GM23248 (cell line): ENCODE data around the gene IL17C.

Experiments used
- EZH2 ChIP-seq: fragments of 200-600 bp; sonication (generic); IDR thresholded peaks from 2 replicates; pipeline ENCODE4 v1.6.1; 2018; ENCODE audit warnings: antibody characterized with exemption, mild to moderate bottlenecking; ENCODE audit not compliant: insufficient read depth, poor library complexity, severe bottlenecking
- EZH2phosphoT487 ChIP-seq: fragments of 200-600 bp; sonication (generic); IDR thresholded peaks from 2 replicates; pipeline ENCODE4 v1.6.1; 2018; ENCODE audit warnings: antibody characterized with exemption, moderate library complexity, mild to moderate bottlenecking, low read depth; ENCODE audit not compliant: insufficient read depth

DNA sequence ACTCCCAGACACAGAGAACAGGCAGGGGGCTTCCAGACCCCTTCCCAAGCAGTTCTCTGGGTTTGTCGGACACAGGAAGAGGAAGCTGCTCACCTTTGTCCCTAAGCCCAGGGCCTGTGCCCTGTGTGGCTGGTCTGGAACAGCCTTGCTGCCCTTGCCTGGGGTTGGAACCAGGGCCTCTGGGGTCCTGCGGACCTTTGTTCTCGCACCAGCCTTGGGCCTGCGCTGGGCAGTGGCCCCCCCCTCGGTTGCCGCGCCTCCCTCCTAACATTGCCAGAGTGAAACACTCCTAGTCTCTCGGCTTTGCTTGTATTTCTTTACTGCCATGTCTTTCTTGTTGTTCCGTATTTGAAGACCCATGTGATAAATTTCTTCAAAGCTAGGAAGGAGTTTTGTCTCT is 8.5 kb upstream of the IL17C start:
- no peak for TF ChIP-seq EZH2phosphoT487
- no peak for TF ChIP-seq EZH2
